ENCODE measurements around the gene S100A13. TPM values are rescaled to one million over a fixed set of nuclear protein-coding genes. Genes with fewer than 3 reads are reported as not detected.

The S100A13 gene
- total and polyA plus RNA-seq, 2 experiments from 2014 or later, result 115 to 248 TPM

- Histone ChIP-seq H3K4me2 (peak overlapping the region; percentile 91), H3K27ac (peak overlapping the region; percentile 89), H3K9me2 (replicated peaks; ENCODE audit: insufficient read depth) (no peaks in the 10 kb centered on the region), H3K4me3 (peak overlapping the region; percentile 85), H3K79me2 (peaks cover 17% of the 10 kb centered on the region), H4K20me1 (ENCODE audit: insufficient read depth, poor library complexity, severe bottlenecking) (no peaks in the 10 kb centered on the region), H3K9me3 (ENCODE audit: low read depth) (no peaks in the 10 kb centered on the region), H3K4me1 (ENCODE audit: insufficient read depth) (peaks cover 5% of the 10 kb centered on the region), H3K27me3 (no peaks in the 10 kb centered on the region), H3K36me3 (replicated peaks; ENCODE audit: insufficient read depth, low read depth) (no peaks in the 10 kb centered on the region), H2AFZ (no peak overlapping the region)
- WGBS (ENCODE audit: low lambda C conversion rate, missing lambda C conversion rate), result 77% methylated on average over 9 of the region's 9 CpGs
- TF ChIP-seq CTCF (IDR thresholded peaks at IDR 0.05; ENCODE audit: poor library complexity), result no peak
- TF ChIP-seq EZH2phosphoT487 (IDR thresholded peaks at IDR 0.05; ENCODE audit: low read depth, severe bottlenecking, unreplicated experiment), result no peak
- no peak for TF ChIP-seq EZH2 (IDR thresholded peaks at IDR 0.05; ENCODE audit: borderline replicate concordance)
- no peak for DNase-seq (ENCODE audit: low spot score)
These were observed 32.4 kb upstream of the S100A13 start for GRCh38 chr1:153659656-153660055.

- peaks cover 5% of the 10 kb centered on the region for H3K4me1 ChIP-seq (ENCODE audit: insufficient read depth)
- H3K27ac ChIP-seq, result peak overlapping the region; percentile 89
- H4K20me1 ChIP-seq (ENCODE audit: insufficient read depth, poor library complexity, severe bottlenecking), result no peaks in the 10 kb centered on the region
- H3K4me3 ChIP-seq, result peak overlapping the region; percentile 85
- H3K9me2 ChIP-seq (replicated peaks; ENCODE audit: insufficient read depth), result no peaks in the 10 kb centered on the region
- TF ChIP-seq EZH2 (IDR thresholded peaks at IDR 0.05; ENCODE audit: borderline replicate concordance), result no peak
- TF ChIP-seq CTCF (IDR thresholded peaks at IDR 0.05; ENCODE audit: poor library complexity), result no peak
- no peak for TF ChIP-seq EZH2phosphoT487 (IDR thresholded peaks at IDR 0.05; ENCODE audit: low read depth, severe bottlenecking, unreplicated experiment)
- peak overlapping the region; percentile 82 for H2AFZ ChIP-seq
- WGBS (ENCODE audit: low lambda C conversion rate, missing lambda C conversion rate), result 47% methylated on average over 8 of the region's 8 CpGs
- no peaks in the 10 kb centered on the region for H3K9me3 ChIP-seq (ENCODE audit: low read depth)
- peaks cover 17% of the 10 kb centered on the region for H3K79me2 ChIP-seq
- DNase-seq (ENCODE audit: low spot score), result no peak
- H3K27me3 ChIP-seq, result no peaks in the 10 kb centered on the region
- H3K4me2 ChIP-seq, result peak overlapping the region; percentile 91
- H3K36me3 ChIP-seq (replicated peaks; ENCODE audit: insufficient read depth, low read depth), result no peaks in the 10 kb centered on the region
These were observed 31.9 kb upstream of the S100A13 start for GRCh38 chr1:153659175-153659534.

- WGBS (ENCODE audit: low lambda C conversion rate, missing lambda C conversion rate), result 3% methylated on average over 47 of the region's 53 CpGs
- H3K4me3 ChIP-seq, result peak within 1 kb of the TSS; percentile 85
- H2AFZ ChIP-seq, result peak within 1 kb of the TSS; percentile 82
These were observed 31.3 kb upstream of the S100A13 start, which contains the start of gene SNAPIN for GRCh38 chr1:153658400-153659174. Gene SNAPIN, plus strand, starts transcription at chr1:153658703. Its CDS starts 41 bp downstream, at chr1:153658744.

GRCh38 chr1:153655333-153655732 is 28.0 kb upstream of the S100A13 start:
- peaks cover 5% of the 10 kb centered on the region for H3K4me1 ChIP-seq (ENCODE audit: insufficient read depth)
- TF ChIP-seq EZH2 (IDR thresholded peaks at IDR 0.05; ENCODE audit: borderline replicate concordance) (no peak), EZH2phosphoT487 (IDR thresholded peaks at IDR 0.05; ENCODE audit: low read depth, severe bottlenecking, unreplicated experiment) (no peak), CTCF (IDR thresholded peaks at IDR 0.05; ENCODE audit: poor library complexity) (no peak)
- H4K20me1 ChIP-seq (ENCODE audit: insufficient read depth, poor library complexity, severe bottlenecking), result no peaks in the 10 kb centered on the region
- H3K27ac ChIP-seq, result no peak overlapping the region
- peak; percentile 12 for DNase-seq (ENCODE audit: low spot score)
- H3K4me2 ChIP-seq, result no peak overlapping the region
- no peaks in the 10 kb centered on the region for H3K9me2 ChIP-seq (replicated peaks; ENCODE audit: insufficient read depth)
- no peak overlapping the region for H2AFZ ChIP-seq
- no peaks in the 10 kb centered on the region for H3K27me3 ChIP-seq
- H3K9me3 ChIP-seq (ENCODE audit: low read depth), result no peaks in the 10 kb centered on the region
- peaks cover 14% of the 10 kb centered on the region for H3K79me2 ChIP-seq
- H3K36me3 ChIP-seq (replicated peaks; ENCODE audit: insufficient read depth, low read depth), result no peaks in the 10 kb centered on the region
- H3K4me3 ChIP-seq, result no peak overlapping the region
- 76% methylated on average over 3 of the region's 3 CpGs for WGBS (ENCODE audit: low lambda C conversion rate, missing lambda C conversion rate)

More at GRCh38 chr1:153658400-153659174, 31.3 kb upstream of the S100A13 start, which contains the start of gene SNAPIN:
- Histone ChIP-seq H4K20me1 (ENCODE audit: insufficient read depth, poor library complexity, severe bottlenecking) (no peaks in the 10 kb centered on the region), H3K27me3 (no peaks in the 10 kb centered on the region), H3K9me2 (replicated peaks; ENCODE audit: insufficient read depth) (no peaks in the 10 kb centered on the region), H3K79me2 (peaks cover 17% of the 10 kb centered on the region), H3K27ac (peak within 1 kb of the TSS; percentile 89), H3K4me2 (peak within 1 kb of the TSS; percentile 91), H3K4me1 (ENCODE audit: insufficient read depth) (peaks cover 5% of the 10 kb centered on the region), H3K9me3 (ENCODE audit: low read depth) (no peaks in the 10 kb centered on the region), H3K36me3 (replicated peaks; ENCODE audit: insufficient read depth, low read depth) (no peaks in the 10 kb centered on the region)
- DNase-seq (ENCODE audit: low spot score), result peak; percentile 95
- TF ChIP-seq EZH2 (IDR thresholded peaks at IDR 0.05; ENCODE audit: borderline replicate concordance), result no peak
- TF ChIP-seq EZH2phosphoT487 (IDR thresholded peaks at IDR 0.05; ENCODE audit: low read depth, severe bottlenecking, unreplicated experiment), result no peak
